Hepatocyte (in vitro differentiated cells): ENCODE data around the gene TOMM7.

Experiments
- CTCF ChIP-seq: fragments of 200-600 bp; sonication (generic); IDR thresholded peaks from 2 replicates; pipeline ENCODE4 v1.5.1; 2016; ENCODE audit warnings: antibody characterized with exemption, mild to moderate bottlenecking; ENCODE audit not compliant: poor library complexity
- EZH2 ChIP-seq: fragments of 200-600 bp; sonication (generic); IDR thresholded peaks from 2 replicates; pipeline ENCODE4 v1.6.1; 2016; ENCODE audit warnings: antibody characterized with exemption, mild to moderate bottlenecking, borderline replicate concordance
- EZH2phosphoT487 ChIP-seq: fragments of 200-600 bp; sonication (generic); IDR thresholded peaks from one replicate; pipeline ENCODE4 v1.6.1; 2018; ENCODE audit warnings: antibody characterized with exemption, mild to moderate bottlenecking, low read depth, moderate library complexity; ENCODE audit not compliant: unreplicated experiment, severe bottlenecking

GRCh38 chr7:22853674-22854157, 31.1 kb upstream of the TOMM7 start:
- TF ChIP-seq CTCF (peak; percentile 65), EZH2 (no peak), EZH2phosphoT487 (no peak)
